ENCODE data around the gene OLA1.

- TF ChIP-seq GATA2 (IDR thresholded peaks at IDR 0.05; ENCODE audit: low read depth, low read length) (no peak), GATA3 (IDR thresholded peaks at IDR 0.05; ENCODE audit: low read depth, low read length) (no peak)
These were observed 26.2 kb downstream of the OLA1 start for GRCh38 chr2:174222154-174222553.
